Liver (tissue), 3 donors: ENCODE results near the gene FAM89B.
"Not testable (repeated sequence)": the region's sequence is repeated elsewhere in the genome, so short reads cannot be mapped to it uniquely, and the experiment has no call there.

Experiments
- GABPA ChIP-seq, 2 donors: IDR thresholded peaks in 1 of 2; conservative IDR thresholded peaks in 1 of 2; 2 replicates each; pipeline ENCODE4 v1.6.1; 2016; ENCODE audit warnings: antibody characterized with exemption in 2 of 2, mild to moderate bottlenecking in 1 of 2, moderate library complexity in 1 of 2
- SP1 ChIP-seq: IDR thresholded peaks from 2 replicates; pipeline ENCODE4 v1.6.1; 2018; ENCODE audit warnings: antibody characterized with exemption, mild to moderate bottlenecking
- ZBTB33 ChIP-seq: IDR thresholded peaks from 2 replicates; pipeline ENCODE4 v1.6.1; 2016; ENCODE audit warnings: antibody characterized with exemption
- TF ChIP-seq, protein P1 (sequence below): fragments of 150-350 bp; IDR thresholded peaks from 2 replicates; pipeline ENCODE4 v1.5.1; 2017; ENCODE audit warnings: improper control_type of control experiment, low read depth, low read length; ENCODE audit not compliant: missing input control
- TF ChIP-seq, protein P2 (sequence below): IDR thresholded peaks from 2 replicates; pipeline ENCODE4 v1.6.1; 2016; ENCODE audit warnings: antibody characterized with exemption
- TF ChIP-seq, protein P3 (sequence below): IDR thresholded peaks from 2 replicates; pipeline ENCODE4 v1.6.1; 2016; ENCODE audit warnings: antibody characterized with exemption
- donor health status: healthy.
- donor health status: healthy.

- TF ChIP-seq GABPA (IDR thresholded peaks at IDR 0.05 in 1 of 2, conservative IDR thresholded peaks at IDR 0.05 in 1 of 2); SP1; ZBTB33: not testable (repeated sequence)
- TF ChIP-seq, protein P1, sequence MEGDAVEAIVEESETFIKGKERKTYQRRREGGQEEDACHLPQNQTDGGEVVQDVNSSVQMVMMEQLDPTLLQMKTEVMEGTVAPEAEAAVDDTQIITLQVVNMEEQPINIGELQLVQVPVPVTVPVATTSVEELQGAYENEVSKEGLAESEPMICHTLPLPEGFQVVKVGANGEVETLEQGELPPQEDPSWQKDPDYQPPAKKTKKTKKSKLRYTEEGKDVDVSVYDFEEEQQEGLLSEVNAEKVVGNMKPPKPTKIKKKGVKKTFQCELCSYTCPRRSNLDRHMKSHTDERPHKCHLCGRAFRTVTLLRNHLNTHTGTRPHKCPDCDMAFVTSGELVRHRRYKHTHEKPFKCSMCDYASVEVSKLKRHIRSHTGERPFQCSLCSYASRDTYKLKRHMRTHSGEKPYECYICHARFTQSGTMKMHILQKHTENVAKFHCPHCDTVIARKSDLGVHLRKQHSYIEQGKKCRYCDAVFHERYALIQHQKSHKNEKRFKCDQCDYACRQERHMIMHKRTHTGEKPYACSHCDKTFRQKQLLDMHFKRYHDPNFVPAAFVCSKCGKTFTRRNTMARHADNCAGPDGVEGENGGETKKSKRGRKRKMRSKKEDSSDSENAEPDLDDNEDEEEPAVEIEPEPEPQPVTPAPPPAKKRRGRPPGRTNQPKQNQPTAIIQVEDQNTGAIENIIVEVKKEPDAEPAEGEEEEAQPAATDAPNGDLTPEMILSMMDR, result not testable (repeated sequence)
- TF ChIP-seq, protein P2, sequence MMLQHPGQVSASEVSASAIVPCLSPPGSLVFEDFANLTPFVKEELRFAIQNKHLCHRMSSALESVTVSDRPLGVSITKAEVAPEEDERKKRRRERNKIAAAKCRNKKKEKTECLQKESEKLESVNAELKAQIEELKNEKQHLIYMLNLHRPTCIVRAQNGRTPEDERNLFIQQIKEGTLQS, result not testable (repeated sequence)
- TF ChIP-seq, protein P3, sequence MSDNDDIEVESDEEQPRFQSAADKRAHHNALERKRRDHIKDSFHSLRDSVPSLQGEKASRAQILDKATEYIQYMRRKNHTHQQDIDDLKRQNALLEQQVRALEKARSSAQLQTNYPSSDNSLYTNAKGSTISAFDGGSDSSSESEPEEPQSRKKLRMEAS, result not testable (repeated sequence)
Measured at GRCh38 chr11:65522718-65523630, 49.4 kb upstream of the FAM89B start.
